GM23248 (cell line): ENCODE data around the gene MAML2.

Experiments
- EZH2 ChIP-seq: fragments of 200-600 bp; sonication (generic); IDR thresholded peaks from 2 replicates; pipeline ENCODE4 v1.6.1; 2018; ENCODE audit warnings: antibody characterized with exemption, mild to moderate bottlenecking; ENCODE audit not compliant: insufficient read depth, poor library complexity, severe bottlenecking
- EZH2phosphoT487 ChIP-seq: fragments of 200-600 bp; sonication (generic); IDR thresholded peaks from 2 replicates; pipeline ENCODE4 v1.6.1; 2018; ENCODE audit warnings: antibody characterized with exemption, moderate library complexity, mild to moderate bottlenecking, low read depth; ENCODE audit not compliant: insufficient read depth

GRCh38 chr11:96342961-96343711 is at the start of gene MAML2:
- TF ChIP-seq EZH2phosphoT487 = no peak
- no peak for TF ChIP-seq EZH2
